NCI-H524 treated with DMSO at 0.1 percent for 48 hours (cell line): Measurements from ENCODE around the gene CLK4.
"Not testable (repeated sequence)": the region's sequence is repeated elsewhere in the genome, so short reads cannot be mapped to it uniquely, and the experiment has no call there.

ENCODE experiments used
- DNase-seq: peaks from one replicate; lab custom pipeline; 2025; lab: John Stamatoyannopoulos, UW

The CLK4 gene

GRCh38 chr5:178587763-178588611 lies 38.9 kb downstream of the CLK4 start:
- no peak for DNase-seq

DNA sequence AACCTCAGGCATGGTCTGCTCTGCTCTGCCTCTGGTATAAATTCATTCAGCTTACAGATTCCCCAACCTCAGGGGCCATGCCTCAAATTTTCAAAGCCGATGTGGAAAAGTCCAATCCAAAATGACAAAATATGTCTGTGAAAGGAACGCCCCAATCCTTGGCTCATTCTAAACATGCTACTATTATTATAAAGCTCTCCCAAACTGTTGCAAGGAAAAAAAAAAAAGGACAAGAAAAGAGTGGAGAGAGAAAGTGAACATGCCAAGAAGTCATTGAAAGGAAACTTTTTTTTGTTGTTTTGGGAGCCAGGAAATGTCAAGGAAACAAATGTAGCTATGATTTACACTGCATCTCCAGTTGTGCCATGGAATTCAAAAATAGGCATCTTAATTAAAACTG lies 40.5 kb downstream of the CLK4 start:
- DNase-seq, result no peak

DNA sequence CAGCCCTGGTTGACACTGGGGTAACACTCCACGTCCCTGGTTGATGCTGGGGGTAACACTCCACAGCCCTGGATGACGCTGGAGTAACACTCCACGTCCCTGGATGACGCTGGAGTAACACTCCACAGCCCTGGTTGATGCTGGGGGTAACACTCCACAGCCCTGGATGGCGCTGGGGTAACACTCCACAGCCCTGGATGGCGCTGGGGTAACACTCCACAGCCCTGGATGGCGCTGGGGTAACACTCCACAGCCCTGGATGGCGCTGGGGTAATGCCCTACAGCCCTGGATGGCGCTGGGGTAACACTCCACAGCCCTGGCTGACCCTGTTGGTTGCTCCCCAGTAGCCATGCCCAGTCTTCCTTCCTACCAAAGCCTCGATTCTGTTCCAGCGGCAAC lies 41.4 kb downstream of the CLK4 start:
- DNase-seq, result not testable (repeated sequence)

DNA sequence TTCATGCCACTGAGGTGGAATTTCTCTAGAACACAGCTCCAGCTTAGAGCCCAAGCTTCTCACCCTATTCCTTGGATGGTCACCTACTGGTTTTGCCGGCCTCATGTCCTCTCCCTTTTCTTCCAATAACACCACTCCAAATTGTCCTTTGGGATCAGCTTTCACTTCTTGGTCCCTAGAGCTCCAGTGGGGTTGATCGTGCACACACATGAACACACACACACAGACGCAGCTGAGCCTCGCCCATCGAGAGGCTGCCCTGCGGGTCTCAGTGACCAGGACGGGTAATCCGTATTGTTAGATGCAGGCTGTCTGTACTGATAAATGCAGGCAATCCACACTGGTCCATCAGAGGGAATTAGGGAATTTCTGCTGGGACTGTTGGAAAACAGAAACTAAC lies 43.6 kb downstream of the CLK4 start:
- no peak for DNase-seq

DNA sequence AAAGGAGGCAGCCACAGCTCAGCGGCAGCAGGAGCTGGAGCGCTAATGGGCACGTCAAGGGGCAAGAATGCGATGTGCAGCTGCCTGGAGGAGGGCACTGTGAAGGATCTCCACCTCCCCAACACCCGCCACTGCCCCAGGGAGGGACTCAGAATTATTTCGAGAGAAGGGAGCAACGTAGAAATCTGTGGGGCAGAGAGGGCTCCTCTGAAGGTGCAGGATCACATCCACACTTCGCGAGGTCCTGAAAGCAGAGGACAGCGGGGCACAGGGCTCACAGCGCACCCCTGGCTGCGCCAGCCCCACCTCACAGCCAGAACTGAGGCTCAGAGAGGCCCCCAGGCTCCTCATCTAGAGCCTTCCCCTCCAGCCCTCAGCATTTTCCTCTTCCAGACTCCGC lies 44.6 kb downstream of the CLK4 start:
- no peak for DNase-seq

DNA sequence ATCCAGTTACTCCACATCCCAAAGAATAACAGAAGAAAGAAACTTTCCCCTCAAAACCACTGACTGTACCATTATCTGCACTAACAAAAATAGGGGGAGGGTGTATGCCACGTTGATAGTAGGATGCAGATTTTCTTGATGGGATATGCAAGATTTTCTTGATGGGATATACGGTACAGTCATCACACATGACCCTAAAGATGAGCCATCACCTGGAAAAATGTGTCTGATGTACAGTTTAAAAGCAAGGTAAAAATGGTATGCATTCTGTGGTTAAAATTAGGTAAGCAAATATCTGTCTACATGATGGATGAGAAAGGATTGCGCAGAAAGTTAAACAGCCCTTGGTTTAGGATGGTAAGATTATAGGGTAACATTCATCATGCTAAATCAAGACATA lies 45.2 kb downstream of the CLK4 start:
- DNase-seq, result no peak

GRCh38 chr5:178580271-178580955 lies 46.4 kb downstream of the CLK4 start:
- no peak for DNase-seq

DNA sequence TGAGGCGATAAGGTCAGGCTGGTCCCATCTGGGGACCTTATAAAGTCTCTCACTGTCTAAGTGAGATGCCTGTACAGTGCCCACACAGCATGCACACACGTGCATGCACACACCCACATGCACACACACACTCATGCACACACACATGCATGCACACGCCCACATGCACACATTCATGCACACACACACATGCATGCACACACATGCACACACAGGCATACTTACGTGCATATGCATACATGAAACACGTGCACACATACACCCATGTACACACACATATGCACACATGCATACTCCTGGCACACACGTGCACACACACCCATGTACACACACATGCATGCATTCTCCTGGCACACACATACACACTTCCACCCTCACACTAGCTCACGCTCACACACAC lies 48.9 kb downstream of the CLK4 start:
- DNase-seq, result no peak

- no peak for DNase-seq
Observed at GRCh38 chr5:178577376-178577839, 49.4 kb downstream of the CLK4 start.

- DNase-seq, result no peak
Observed at GRCh38 chr5:178576591-178577351, 50.1 kb downstream of the CLK4 start.

DNA sequence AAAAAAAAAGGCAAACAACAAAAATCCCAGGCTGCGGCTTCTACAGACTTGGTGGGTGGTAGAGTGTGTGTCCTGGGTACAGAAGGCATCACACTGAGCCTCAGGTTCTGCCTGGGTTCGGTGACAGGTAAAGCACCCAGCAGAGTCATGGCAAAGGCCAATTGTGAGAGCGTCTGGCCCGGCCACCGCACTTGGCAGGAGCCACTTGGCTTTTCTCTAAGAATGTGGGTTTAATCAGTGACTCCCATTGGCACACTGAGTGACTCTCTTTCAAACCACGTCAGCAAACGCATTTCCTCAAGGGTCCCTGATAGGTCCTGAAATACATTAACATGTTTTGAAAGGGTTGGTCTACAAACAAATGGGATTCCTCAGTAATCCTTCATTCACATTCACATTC lies 53.6 kb downstream of the CLK4 start:
- no peak for DNase-seq

- no peak for DNase-seq
Observed at GRCh38 chr5:178572617-178573016, 54.2 kb downstream of the CLK4 start.

- no peak for DNase-seq
Observed at GRCh38 chr5:178569485-178569884, 57.4 kb downstream of the CLK4 start.

DNA sequence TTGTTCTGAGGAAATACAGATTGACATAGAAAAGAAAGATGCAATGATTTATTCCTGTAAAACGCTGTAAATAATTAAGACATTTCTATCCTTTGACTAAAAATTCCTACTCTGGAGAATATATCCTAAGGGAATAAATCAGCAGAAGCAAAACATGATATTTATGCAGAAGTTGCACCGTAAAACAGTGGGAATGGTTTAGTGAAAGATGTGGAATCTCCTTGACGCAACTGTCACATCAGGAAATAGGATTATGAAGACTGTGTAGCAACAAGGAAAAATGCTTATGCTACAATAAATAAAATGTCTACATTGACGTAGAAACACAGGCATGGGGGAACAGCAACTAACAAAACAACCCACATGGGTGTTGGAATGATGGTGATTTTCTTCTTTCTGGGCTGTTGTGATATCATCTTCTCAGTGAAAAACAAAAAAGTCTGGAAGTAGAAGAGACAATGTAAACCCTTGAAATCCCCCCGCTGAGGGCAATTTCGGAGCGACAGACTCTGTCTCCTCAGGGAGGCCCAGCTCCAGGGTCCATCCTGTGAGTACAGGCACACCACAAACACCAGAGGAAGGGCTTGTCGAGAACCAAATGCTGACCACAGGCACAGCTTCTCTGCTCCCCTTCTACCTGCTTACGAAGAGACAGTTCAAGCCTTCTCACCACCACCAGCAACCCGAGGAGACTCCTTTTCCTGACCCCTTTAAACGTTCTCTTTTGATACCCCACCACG lies 61.9 kb downstream of the CLK4 start:
- DNase-seq, result no peak

GRCh38 chr5:178564397-178564796 lies 62.5 kb downstream of the CLK4 start:
- no peak for DNase-seq

GRCh38 chr5:178563621-178564020 lies 63.2 kb downstream of the CLK4 start:
- DNase-seq, result no peak

DNA sequence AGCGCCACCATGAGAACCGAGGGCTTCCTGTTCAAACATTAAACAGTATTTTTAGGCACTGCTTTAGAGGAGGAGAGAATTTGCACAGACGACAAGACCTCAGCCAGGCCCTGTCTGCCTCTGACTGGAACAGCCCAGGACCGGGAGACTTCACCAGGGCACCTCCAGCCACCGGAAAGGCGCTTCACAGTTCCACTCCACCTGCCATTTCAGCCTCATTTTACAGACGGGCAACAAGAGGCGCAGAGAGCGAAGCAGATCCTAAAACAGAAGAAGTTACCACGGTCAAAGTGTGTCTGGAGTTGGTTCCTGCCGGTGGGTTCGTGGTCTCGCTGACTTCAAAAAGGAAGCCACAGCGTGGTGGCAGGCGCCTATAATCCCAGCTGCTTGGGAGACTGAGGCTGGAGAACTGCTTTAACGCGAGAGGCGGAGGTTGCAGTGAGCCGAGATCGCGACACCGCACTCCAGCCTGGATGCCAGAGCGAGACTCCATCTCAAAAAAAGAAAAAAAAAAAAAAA lies 65.0 kb downstream of the CLK4 start:
- DNase-seq, result no peak

- DNase-seq, result no peak
Observed at GRCh38 chr5:178560911-178561310, 65.9 kb downstream of the CLK4 start.

- DNase-seq, result no peak
Observed at GRCh38 chr5:178557416-178557815, 69.4 kb downstream of the CLK4 start.

DNA sequence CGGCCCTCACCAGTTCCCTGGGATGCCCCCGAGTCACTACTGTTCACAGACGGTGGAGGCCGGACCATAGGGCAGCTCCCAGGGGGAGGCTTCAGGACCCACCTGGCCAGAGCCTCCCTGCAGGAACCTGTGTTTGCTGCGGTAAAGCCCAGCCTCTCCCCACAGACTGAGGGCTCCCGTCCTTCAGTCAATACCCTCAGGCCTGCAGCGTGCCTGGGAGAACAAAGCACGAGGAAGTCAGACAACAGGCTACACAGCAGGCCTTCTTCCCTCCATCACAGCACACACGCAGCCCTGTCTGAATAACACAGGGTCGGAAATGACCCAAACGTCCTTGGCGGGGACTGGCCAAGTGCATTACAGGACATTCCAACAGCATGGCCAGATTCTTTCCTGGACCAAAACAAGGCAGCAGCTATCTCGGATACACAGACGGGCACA lies 71.1 kb downstream of the CLK4 start:
- DNase-seq, result no peak

DNA sequence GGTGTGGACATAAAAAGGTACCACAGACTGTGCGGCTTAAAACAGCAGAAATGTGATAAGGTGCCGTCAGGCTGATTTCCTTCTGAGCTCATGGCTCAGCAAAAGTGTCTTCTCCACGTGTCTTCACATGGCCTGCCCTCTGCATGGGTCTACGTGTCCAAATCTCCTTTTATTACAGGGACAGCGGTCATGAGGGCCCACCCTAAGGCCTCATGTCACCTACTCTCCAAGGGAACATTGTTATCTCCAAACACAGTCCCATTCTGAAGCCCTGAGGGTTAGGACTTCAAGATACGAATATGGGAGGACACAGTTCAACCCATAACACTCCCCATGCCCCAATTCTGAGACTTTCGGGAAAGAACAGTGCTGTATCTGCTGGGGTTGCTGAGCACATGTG lies 71.8 kb downstream of the CLK4 start:
- DNase-seq, result no peak

GRCh38 chr5:178554311-178554710 lies 72.5 kb downstream of the CLK4 start:
- DNase-seq, result no peak
